Neuron (in vitro differentiated cells): Measurements from ENCODE around the gene ACTRT2.

Source experiments
- H2AFZ ChIP-seq: one replicate; pipeline ENCODE4 v1.6.1; 2013; ENCODE audit warnings: low read depth, mild to moderate bottlenecking, inconsistent platforms, low read length, moderate library complexity
- H3K27me3 ChIP-seq: one replicate; pipeline ENCODE4 v1.6.1; 2013; ENCODE audit warnings: low read length; ENCODE audit not compliant: insufficient read depth
- H3K36me3 ChIP-seq: one replicate; pipeline ENCODE4 v1.6.1; 2013; ENCODE audit warnings: low read length; ENCODE audit not compliant: insufficient read depth
- H3K4me1 ChIP-seq: one replicate; pipeline ENCODE4 v1.6.1; 2013; ENCODE audit warnings: low read length; ENCODE audit not compliant: insufficient read depth
- H3K4me3 ChIP-seq: 2 replicates; pipeline ENCODE4 v1.5.1; 2013; ENCODE audit warnings: mild to moderate bottlenecking, low read length, moderate library complexity
- H3K9me3 ChIP-seq: one replicate; pipeline ENCODE4 v1.6.1; 2013; ENCODE audit warnings: low read length

The ACTRT2 gene

GRCh38 chr1:3002349-3003038, 18.8 kb upstream of the ACTRT2 start:
- Histone ChIP-seq H3K36me3 (no peaks in the 10 kb centered on the region), H3K9me3 (peaks cover 2% of the 10 kb centered on the region), H3K27me3 (peaks cover 41% of the 10 kb centered on the region), H2AFZ (no peak overlapping the region), H3K4me1 (no peaks in the 10 kb centered on the region), H3K4me3 (no peak overlapping the region)

GRCh38 chr1:3003039-3003940, 18.0 kb upstream of the ACTRT2 start:
- H3K27me3 ChIP-seq, result peaks cover 38% of the 10 kb centered on the region
- peaks cover 4% of the 10 kb centered on the region for H3K9me3 ChIP-seq
- no peaks in the 10 kb centered on the region for H3K36me3 ChIP-seq
- H3K4me3 ChIP-seq, result no peak overlapping the region
- no peaks in the 10 kb centered on the region for H3K4me1 ChIP-seq
- H2AFZ ChIP-seq, result no peak overlapping the region

- Histone ChIP-seq H3K4me1 (no peaks in the 10 kb centered on the region), H3K27me3 (peaks cover 32% of the 10 kb centered on the region), H3K9me3 (peaks cover 4% of the 10 kb centered on the region), H3K36me3 (no peaks in the 10 kb centered on the region), H3K4me3 (no peak overlapping the region), H2AFZ (no peak overlapping the region)
Measured at GRCh38 chr1:3003941-3004270, 17.4 kb upstream of the ACTRT2 start.

GRCh38 chr1:3004285-3005205, 16.7 kb upstream of the ACTRT2 start:
- Histone ChIP-seq H3K4me3 (no peak overlapping the region), H3K36me3 (no peaks in the 10 kb centered on the region), H3K9me3 (peaks cover 5% of the 10 kb centered on the region), H3K27me3 (peaks cover 26% of the 10 kb centered on the region), H2AFZ (no peak overlapping the region), H3K4me1 (no peaks in the 10 kb centered on the region)

GRCh38 chr1:3005771-3006170, 15.5 kb upstream of the ACTRT2 start:
- H3K27me3 ChIP-seq, result peaks cover 19% of the 10 kb centered on the region
- no peaks in the 10 kb centered on the region for H3K36me3 ChIP-seq
- no peak overlapping the region for H3K4me3 ChIP-seq
- H2AFZ ChIP-seq, result no peak overlapping the region
- no peaks in the 10 kb centered on the region for H3K4me1 ChIP-seq
- H3K9me3 ChIP-seq, result peaks cover 5% of the 10 kb centered on the region

- H3K4me3 ChIP-seq, result no peak overlapping the region
- no peaks in the 10 kb centered on the region for H3K36me3 ChIP-seq
- H2AFZ ChIP-seq, result no peak overlapping the region
- H3K9me3 ChIP-seq, result peaks cover 5% of the 10 kb centered on the region
- H3K4me1 ChIP-seq, result no peaks in the 10 kb centered on the region
- peaks cover 14% of the 10 kb centered on the region for H3K27me3 ChIP-seq
Measured at GRCh38 chr1:3007298-3008147, 13.7 kb upstream of the ACTRT2 start.

- Histone ChIP-seq H3K36me3 (no peaks in the 10 kb centered on the region), H2AFZ (no peak overlapping the region), H3K27me3 (peaks cover 10% of the 10 kb centered on the region), H3K9me3 (peaks cover 5% of the 10 kb centered on the region), H3K4me3 (no peak overlapping the region), H3K4me1 (no peaks in the 10 kb centered on the region)
Measured at GRCh38 chr1:3009021-3009420, 12.2 kb upstream of the ACTRT2 start.

- no peaks in the 10 kb centered on the region for H3K36me3 ChIP-seq
- H3K4me3 ChIP-seq, result no peak overlapping the region
- H3K9me3 ChIP-seq, result peaks cover 5% of the 10 kb centered on the region
- peaks cover 6% of the 10 kb centered on the region for H3K27me3 ChIP-seq
- H3K4me1 ChIP-seq, result no peaks in the 10 kb centered on the region
- no peak overlapping the region for H2AFZ ChIP-seq
Measured at GRCh38 chr1:3009556-3009955, 11.7 kb upstream of the ACTRT2 start.

GRCh38 chr1:3011127-3011526, 10.1 kb upstream of the ACTRT2 start:
- no peaks in the 10 kb centered on the region for H3K4me1 ChIP-seq
- no peak overlapping the region for H3K4me3 ChIP-seq
- H3K27me3 ChIP-seq, result peaks cover 9% of the 10 kb centered on the region
- no peaks in the 10 kb centered on the region for H3K36me3 ChIP-seq
- no peak overlapping the region for H2AFZ ChIP-seq
- H3K9me3 ChIP-seq, result peaks cover 5% of the 10 kb centered on the region

GRCh38 chr1:3011631-3012455, 9.4 kb upstream of the ACTRT2 start:
- peaks cover 5% of the 10 kb centered on the region for H3K9me3 ChIP-seq
- H3K27me3 ChIP-seq, result peaks cover 9% of the 10 kb centered on the region
- H3K36me3 ChIP-seq, result no peaks in the 10 kb centered on the region
- H3K4me3 ChIP-seq, result no peak overlapping the region
- H2AFZ ChIP-seq, result no peak overlapping the region
- no peaks in the 10 kb centered on the region for H3K4me1 ChIP-seq

GRCh38 chr1:3012456-3013291, 8.6 kb upstream of the ACTRT2 start:
- Histone ChIP-seq H3K4me3 (no peak overlapping the region), H2AFZ (no peak overlapping the region), H3K4me1 (no peaks in the 10 kb centered on the region), H3K36me3 (no peaks in the 10 kb centered on the region), H3K27me3 (peaks cover 9% of the 10 kb centered on the region), H3K9me3 (peaks cover 3% of the 10 kb centered on the region)
